ENCODE results near the gene SNORC.

DNA sequence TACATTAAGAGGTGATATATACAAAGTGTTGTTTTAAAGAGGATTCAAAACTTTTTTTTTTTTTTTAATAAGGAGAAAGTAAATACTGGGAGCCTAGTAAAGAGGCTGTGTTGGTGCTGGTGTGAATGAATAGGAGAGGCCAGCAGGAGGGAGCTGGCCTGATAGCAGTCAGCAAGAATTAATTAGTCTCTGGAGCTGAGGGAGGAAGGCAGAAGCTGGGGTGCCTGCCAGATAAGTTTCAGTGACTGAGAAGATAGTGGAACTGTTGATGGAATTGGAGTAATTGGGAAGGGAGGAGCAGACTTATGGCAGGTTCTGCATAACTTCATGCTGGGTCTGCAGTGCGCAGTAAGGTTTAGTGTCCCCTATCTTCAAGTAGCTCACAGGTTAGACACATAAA lies 36.2 kb upstream of the SNORC start:
- no peak for TF ChIP-seq CTCF (IDR thresholded peaks at IDR 0.05)
- no peak for TF ChIP-seq EZH2 (IDR thresholded peaks at IDR 0.05; ENCODE audit: borderline replicate concordance, insufficient read depth, low read depth, low read length, poor library complexity, severe bottlenecking)
